GM19193 (cell line): ENCODE data around the gene KCNK15.

ENCODE experiments used
- POLR2A ChIP-seq: IDR thresholded peaks from 4 replicates; pipeline ENCODE4 v1.6.1; 2011; ENCODE audit not compliant: insufficient read depth, insufficient read length; ENCODE audit errors: extremely low read depth

KCNK15 gene

GRCh38 chr20:44758247-44759101 lies 12.8 kb downstream of the KCNK15 start:
- TF ChIP-seq POLR2A, result no peak

- TF ChIP-seq POLR2A, result no peak
Observed at GRCh38 chr20:44759595-44759994, 13.9 kb downstream of the KCNK15 start.

GRCh38 chr20:44761423-44761822 lies 15.8 kb downstream of the KCNK15 start:
- TF ChIP-seq POLR2A, result no peak

- TF ChIP-seq POLR2A, result no peak
Observed at GRCh38 chr20:44762466-44763140, 16.9 kb downstream of the KCNK15 start.

GRCh38 chr20:44765091-44765490 lies 19.4 kb downstream of the KCNK15 start:
- TF ChIP-seq POLR2A, result no peak

- TF ChIP-seq POLR2A, result no peak
Observed at GRCh38 chr20:44765701-44766347, 20.2 kb downstream of the KCNK15 start.

- TF ChIP-seq POLR2A, result no peak
Observed at GRCh38 chr20:44768256-44768655, 22.6 kb downstream of the KCNK15 start.

- no peak for TF ChIP-seq POLR2A
Observed at GRCh38 chr20:44768854-44769480, 23.3 kb downstream of the KCNK15 start.

- no peak for TF ChIP-seq POLR2A
Observed at GRCh38 chr20:44769481-44769863, 23.8 kb downstream of the KCNK15 start.

- no peak for TF ChIP-seq POLR2A
Observed at GRCh38 chr20:44770484-44771171, 25.0 kb downstream of the KCNK15 start.

GRCh38 chr20:44771172-44771535 lies 25.5 kb downstream of the KCNK15 start:
- no peak for TF ChIP-seq POLR2A

GRCh38 chr20:44772636-44773035 lies 27.0 kb downstream of the KCNK15 start:
- TF ChIP-seq POLR2A, result no peak

- TF ChIP-seq POLR2A, result no peak
Observed at GRCh38 chr20:44773070-44773829, 27.6 kb downstream of the KCNK15 start.

- TF ChIP-seq POLR2A, result no peak
Observed at GRCh38 chr20:44776980-44777379, 31.3 kb downstream of the KCNK15 start.
